NK-92 (cell line): ENCODE measurements around the gene DOK7.

Experiments
- DNase-seq: peaks from one replicate; lab custom pipeline; 2025; ENCODE audit not compliant: unreplicated experiment; lab: John Stamatoyannopoulos, UW

Gene DOK7

GRCh38 chr4:3473181-3473950, 10.3 kb downstream of the DOK7 start:
- DNase-seq = no peak

DNA sequence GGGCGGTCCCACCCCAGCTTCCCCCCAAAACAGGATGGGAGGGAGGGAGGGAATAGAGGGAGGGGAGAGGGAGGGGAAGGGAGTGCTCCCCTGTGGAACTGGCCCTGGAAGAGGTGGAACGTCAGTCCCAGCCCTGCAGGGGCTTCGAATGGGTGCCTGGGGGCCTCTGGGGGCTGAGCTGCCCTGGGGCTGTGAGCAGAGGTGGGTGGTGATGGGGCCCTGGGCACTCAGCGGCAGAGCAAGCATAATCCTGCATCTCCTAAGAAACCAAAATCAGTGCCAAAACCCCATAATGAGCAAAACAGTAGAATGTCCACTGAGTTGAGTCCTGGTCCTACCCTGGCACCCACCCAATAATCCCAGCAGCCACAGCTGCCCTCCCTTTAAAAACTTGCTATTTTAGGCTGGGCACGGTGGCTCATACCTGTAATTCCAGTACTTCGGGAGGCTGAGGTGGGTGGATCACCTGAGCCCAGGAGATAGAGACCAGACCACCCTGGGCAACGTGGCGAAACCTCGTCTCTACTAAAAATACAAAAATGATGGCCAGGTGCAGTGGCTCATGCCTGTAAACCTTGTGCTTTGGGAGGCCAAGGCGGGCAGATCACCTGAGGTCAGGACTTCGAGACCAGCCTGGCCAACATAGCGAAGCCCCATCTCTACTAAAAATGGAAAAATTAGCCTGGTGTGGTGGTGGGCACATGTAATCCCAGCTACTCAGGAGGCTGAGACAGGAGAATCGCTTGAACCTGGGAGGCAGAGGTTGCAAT, 11.1 kb downstream of the DOK7 start:
- DNase-seq = no peak

DNA sequence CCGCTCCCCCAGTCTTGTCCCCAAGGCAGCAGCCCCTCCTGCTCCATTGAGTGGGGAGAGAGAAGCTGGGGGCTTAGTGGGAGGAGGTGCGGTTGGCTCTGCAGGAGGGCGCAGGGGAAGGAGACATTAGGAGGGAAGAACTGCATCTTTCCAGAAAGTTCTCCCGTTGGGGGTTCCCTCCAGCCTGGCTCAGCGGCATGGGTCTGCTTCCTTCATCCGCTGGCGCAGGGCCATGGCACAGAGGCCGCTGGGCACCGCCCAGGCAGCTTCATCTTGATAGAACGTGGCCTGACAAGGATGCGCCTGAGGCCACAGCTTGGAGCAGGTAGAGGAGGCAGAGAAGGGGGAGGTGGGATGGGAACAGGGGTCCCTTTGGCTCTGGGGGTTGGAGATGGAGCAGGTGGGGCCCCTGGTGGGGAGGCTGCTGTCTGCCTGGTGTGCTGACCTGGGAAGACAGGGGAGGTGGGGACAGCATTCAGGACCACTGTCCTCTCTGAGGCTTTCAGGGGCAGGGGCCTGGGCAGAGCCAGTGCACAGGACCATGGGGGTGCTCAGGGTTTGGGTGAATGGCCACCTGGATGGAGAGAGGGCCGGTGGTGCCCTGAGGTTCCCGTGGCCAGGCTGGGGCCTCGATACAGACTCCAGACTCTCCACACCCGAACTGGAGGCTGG, 12.1 kb downstream of the DOK7 start:
- DNase-seq = no peak

DNA sequence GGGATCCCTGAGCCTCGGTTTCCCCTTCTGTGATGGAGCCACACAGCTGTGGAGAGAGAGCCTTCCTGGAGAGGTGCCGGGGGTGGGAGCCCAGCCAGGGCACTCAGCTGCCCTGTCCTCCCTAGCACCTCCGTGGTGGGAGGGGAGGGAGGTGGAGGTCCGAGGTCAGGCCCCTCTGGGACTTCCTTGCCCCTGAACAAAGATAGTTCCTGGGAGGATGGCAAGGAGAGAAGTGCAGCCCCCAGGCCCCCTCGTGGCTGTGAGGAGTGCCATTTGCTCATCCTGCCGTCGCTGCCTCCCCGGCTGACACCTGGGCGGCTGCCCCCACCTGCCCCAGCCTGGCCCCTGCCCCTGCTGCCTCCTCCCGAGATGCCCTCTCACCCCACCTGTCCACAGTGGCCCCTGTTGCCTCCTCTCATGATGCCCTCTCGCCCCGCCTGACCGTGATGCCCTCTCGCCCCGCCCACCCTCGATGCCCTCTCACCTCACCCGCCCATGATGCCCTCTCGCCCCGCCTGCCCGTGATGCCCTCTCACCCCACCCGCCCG, 12.7 kb downstream of the DOK7 start:
- no peak for DNase-seq

GRCh38 chr4:3476341-3476747, 13.2 kb downstream of the DOK7 start:
- DNase-seq = no peak

- no peak for DNase-seq
Observed at GRCh38 chr4:3476936-3477749, 14.0 kb downstream of the DOK7 start.

- DNase-seq = no peak
Observed at GRCh38 chr4:3477750-3478430, 14.8 kb downstream of the DOK7 start.

DNA sequence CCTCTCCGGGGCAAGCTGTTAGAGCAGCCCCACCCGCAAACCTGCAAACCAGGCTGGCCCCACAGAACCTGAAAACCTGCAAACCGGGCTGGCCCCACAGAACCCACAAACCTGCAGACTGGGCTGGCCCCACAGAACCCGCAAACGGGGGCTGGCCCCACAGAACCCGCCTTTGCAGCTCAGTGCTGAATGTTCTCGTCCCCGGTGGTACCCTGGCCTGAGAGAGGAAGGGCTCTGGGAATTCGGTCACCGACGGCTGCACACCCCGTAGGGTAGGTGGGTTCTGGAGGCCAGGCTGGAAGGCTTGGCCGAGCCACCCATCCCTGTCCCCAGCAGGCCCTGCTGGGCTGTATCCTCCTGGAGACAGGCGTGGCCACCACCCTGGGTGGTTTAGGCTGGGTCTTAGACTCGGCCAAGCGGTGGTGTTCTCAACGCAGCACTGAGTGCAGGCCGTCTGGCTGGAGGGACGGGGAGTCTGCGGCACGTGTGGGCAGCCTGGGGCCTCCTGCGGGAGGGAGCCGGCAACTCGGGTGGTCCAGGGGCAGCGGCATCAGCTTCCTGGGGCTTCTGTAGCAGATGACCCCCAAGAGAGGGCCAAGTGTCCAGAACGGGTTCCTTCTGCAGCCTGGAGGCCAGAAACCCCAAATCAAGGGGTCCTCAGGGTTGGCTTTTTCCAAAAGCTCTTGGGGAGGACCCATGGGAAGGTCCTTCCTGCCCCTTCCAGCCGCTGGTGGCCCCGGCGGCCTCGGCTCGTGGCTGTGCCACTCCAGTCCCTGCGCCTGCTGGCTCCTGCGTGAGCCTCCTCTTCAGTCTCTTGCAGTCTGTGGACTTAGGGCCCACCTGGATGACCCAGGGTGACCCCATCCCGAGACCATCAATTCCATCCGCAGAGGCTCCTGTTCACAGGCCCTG, 15.6 kb downstream of the DOK7 start:
- DNase-seq = no peak

DNA sequence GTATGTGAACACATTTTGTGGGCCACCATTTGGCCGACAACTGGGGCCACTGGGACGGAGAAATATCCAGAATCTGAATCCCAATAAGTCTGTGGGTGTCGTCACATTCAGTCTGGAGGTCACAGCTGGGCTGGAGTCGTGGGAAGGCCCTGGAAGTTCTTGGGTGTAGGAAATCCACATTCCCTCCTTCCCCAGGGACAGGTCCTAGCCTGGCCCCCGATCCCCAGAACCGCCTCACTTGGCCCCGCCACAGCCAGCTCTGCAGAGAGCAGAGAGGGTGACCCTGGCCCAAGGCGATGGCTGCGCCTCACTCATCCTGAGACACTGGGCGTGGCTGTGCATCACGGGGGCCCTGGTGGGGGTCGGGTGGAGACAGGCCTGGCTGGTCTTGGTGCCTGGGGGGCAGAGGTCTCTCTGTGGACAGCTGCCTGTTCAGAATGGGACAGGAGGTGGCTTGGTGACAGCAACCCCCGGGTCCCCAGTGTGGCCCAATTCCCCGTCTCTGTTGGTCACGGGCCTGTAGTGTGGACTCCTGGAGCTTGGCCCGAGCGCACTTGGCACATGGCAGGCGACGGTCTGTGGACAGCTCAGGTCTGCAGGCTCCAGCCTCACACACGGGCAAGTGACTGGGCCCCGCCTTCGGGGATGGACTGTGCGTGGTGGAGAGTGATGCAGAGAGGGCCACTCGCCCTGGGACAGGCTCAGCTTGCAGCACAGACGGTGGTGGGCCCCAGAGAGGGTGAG, 16.4 kb downstream of the DOK7 start:
- DNase-seq = no peak

- no peak for DNase-seq
Observed at GRCh38 chr4:3480528-3481112, 17.5 kb downstream of the DOK7 start.

GRCh38 chr4:3481113-3481531, 18.0 kb downstream of the DOK7 start:
- no peak for DNase-seq

DNA sequence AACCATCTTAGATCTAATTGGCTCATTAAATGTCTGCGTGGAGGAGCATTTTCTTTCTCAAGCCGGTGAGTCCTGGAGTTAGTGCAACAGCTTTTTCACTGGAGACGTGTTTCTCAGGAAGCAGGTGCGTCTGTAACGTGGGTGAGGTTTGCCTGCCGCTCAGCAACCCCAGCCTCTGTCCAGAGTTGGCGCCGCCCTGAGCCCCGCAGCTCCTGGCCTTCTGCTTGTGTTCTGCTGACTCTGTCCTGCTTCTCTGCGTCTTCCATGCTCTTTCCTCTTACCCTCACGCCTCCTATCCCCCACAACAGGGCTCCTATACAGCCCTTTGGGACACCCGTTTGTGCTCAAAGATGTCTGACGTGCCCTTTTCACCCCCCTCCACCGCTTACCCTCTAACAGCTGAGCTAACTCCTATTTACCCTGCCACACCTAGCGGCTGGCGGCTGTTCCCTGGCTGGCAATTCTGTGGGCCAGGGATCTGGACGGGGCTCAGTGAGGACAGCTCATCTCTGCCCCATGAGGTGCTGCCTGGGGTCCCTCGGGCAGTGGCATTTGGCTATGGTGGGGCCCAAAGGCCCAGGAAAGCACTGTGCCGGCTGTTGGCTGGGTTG, 18.8 kb downstream of the DOK7 start:
- DNase-seq = no peak

- no peak for DNase-seq
Observed at GRCh38 chr4:3482707-3483106, 19.6 kb downstream of the DOK7 start.

DNA sequence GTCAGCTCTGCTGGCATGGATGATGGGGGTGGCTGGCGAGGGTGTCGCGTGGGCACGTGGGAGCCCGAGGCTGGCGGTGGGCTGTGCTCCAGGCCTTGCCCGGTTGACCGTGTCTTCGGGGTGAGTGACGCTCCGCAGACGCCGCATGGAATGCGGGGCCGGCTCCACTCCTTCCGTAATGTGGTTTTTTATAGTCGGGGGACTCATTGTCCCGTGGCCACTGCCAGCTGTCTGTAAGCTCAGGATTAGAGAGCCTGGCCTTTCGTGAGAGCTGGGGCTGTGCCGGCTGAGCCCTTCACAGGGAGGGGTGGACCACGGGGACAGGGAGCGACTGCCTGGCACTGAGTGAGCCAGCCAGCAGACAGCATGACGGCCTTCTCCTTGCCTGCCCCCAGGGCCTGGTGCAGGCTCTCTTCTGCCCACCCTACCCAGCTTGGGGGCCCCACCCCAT, 20.4 kb downstream of the DOK7 start:
- no peak for DNase-seq

DNA sequence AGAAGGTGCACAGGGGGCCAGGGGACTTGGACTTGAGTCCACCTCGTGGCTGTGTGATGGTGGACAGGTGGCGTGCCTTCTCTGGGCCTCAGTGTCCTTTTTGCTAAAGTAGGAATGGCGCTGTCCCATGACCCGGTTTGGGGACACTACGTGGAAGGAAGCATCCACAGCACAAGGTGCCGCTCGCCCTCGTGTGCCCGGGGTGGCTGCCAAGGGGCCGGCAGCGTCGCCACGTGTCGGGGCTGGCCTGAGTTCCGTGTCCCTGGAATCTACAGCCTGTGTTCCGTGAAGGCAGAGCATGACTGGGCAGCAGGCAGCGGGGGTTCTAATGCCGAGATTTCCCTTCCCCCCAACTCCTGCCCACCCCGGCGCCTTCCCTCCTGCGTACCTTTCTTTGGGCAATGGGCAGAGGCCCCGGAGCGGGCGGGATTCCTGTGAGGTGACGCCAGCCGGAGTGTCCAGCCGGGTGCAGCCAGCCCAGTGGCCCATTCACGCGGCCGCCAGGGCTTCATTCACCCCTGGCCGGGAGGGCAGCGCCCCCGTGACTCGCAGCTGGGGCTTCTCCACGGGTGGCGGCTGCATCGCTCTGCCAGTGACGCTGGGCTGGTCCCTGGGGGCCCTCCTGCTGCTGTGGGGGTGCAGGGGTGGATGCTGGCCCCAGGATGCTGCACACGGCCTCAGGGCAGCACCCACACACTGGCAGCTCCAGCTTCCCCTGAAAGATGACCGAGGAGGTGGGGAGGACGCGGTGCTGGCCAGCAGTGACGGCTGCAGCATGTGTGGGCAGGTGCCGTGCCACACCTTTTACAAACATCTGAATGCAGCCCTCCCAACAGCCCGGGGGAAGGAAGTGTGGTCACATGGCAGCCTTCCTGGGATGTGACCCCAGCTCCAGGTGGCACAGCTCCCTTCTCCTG, 21.2 kb downstream of the DOK7 start:
- DNase-seq = no peak

DNA sequence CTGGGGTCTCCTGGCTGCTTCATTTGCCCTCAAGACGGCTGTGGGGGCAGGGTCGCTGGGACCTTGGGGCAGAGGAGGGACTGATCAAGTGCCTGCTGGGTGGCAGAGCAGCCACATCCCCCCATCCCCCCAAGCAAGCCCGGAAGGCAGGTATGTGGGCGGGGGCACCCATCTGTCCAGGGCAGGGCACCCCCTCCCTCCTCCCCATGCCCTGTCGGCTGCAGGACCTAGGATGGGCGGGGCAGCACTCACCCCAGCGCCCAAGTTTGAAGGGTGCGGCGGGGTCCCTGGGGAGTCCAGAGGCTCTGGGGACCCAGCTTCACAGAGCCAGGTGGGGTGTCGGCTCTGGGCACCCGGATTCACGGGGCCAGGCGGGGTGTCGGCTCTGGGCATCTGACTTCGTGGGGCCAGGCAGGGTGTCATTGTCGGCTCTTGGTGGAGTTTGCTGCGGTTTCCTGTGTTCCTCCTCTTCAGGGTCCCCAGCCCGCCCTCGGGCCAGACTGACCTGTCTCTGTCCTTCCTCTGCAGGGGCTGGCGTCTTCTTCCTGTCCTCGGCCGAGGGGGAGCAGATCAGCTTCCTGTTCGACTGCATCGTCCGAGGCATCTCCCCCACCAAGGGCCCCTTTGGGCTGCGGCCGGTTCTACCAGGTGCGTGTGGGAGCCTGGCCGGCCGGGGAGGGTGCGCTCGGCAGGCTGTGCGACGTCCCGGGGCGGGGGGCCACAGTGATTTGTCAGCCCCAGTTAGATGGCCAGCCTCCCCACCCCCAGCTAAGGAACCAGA, 22.1 kb downstream of the DOK7 start:
- DNase-seq = no peak
